PFSK-1 (cell line): ENCODE results near the gene S1PR4.

Experiments used
- FOXP2 ChIP-seq: optimal IDR thresholded peaks from 2 replicates; pipeline ENCODE3; 2011; ENCODE audit warnings: borderline replicate concordance, control low read depth, inconsistent platforms; ENCODE audit not compliant: insufficient read depth; ENCODE audit errors: extremely low read length, extremely low read depth
- POLR2AphosphoS5 ChIP-seq: IDR thresholded peaks from 2 replicates; pipeline ENCODE4 v1.6.1; 2012; ENCODE audit warnings: low read depth, mild to moderate bottlenecking, control low read depth, low read length, moderate library complexity
- SIN3A ChIP-seq: IDR thresholded peaks from 2 replicates; pipeline ENCODE4 v1.6.1; 2012; ENCODE audit warnings: mild to moderate bottlenecking, low read length, moderate library complexity, borderline replicate concordance; ENCODE audit not compliant: insufficient read depth
- TAF1 ChIP-seq: IDR thresholded peaks from 2 replicates; pipeline ENCODE4 v1.6.1; 2012; ENCODE audit warnings: low read length, control low read depth, borderline replicate concordance; ENCODE audit not compliant: insufficient read depth
- TF ChIP-seq, protein P1 (sequence below), 2 experiments: IDR thresholded peaks; 2 replicates each; pipeline versions ENCODE4 v1.6.1 to v1.8.0; 2011 to 2012; ENCODE audit warnings: low read depth in 2 of 2, low read length in 2 of 2, control low read depth in 1 of 2, inconsistent platforms in 1 of 2, mild to moderate bottlenecking in 1 of 2, moderate library complexity in 1 of 2; ENCODE audit not compliant: insufficient read depth in 1 of 2

The S1PR4 gene

DNA sequence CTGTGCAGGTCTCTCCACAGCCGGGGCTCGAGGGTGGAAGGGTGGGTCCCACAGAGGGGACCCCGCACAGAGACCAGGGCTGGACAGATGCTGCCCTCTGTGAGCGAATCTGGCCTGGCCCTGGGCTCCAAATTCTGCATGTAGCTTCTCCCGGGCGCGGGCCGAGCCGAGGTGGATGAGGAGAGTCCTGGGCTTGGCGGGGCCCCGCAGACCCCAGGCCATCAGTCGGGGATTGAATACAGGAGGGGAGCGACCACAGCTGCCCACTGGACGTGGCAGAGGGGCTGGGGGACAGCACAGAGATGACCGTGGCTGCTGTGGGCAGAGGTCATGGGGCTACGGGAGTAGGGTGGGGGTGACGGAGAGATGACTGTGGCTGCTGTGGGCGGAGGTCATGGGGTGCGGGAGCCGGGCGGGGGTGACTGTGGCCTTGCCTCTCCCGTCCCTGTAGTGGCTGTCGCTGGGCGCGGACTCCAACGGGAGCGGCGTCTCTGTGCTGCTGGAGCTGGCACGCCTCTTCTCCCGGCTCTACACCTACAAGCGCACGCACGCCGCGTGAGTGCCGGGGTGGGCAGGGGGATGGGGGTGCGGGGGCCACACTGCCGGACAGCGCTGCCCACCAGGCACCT, 22.6 kb downstream of the S1PR4 start:
- TF ChIP-seq POLR2AphosphoS5: no peak
- TF ChIP-seq, protein P1, sequence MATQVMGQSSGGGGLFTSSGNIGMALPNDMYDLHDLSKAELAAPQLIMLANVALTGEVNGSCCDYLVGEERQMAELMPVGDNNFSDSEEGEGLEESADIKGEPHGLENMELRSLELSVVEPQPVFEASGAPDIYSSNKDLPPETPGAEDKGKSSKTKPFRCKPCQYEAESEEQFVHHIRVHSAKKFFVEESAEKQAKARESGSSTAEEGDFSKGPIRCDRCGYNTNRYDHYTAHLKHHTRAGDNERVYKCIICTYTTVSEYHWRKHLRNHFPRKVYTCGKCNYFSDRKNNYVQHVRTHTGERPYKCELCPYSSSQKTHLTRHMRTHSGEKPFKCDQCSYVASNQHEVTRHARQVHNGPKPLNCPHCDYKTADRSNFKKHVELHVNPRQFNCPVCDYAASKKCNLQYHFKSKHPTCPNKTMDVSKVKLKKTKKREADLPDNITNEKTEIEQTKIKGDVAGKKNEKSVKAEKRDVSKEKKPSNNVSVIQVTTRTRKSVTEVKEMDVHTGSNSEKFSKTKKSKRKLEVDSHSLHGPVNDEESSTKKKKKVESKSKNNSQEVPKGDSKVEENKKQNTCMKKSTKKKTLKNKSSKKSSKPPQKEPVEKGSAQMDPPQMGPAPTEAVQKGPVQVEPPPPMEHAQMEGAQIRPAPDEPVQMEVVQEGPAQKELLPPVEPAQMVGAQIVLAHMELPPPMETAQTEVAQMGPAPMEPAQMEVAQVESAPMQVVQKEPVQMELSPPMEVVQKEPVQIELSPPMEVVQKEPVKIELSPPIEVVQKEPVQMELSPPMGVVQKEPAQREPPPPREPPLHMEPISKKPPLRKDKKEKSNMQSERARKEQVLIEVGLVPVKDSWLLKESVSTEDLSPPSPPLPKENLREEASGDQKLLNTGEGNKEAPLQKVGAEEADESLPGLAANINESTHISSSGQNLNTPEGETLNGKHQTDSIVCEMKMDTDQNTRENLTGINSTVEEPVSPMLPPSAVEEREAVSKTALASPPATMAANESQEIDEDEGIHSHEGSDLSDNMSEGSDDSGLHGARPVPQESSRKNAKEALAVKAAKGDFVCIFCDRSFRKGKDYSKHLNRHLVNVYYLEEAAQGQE (IDR thresholded peaks at IDR 0.05; ENCODE audit: insufficient read depth in 1 of 2, low read depth in 2 of 2, low read length in 2 of 2): no peak
- no peak for TF ChIP-seq SIN3A
- no peak for TF ChIP-seq FOXP2
- no peak for TF ChIP-seq TAF1

- TF ChIP-seq SIN3A (no peak), TAF1 (no peak), POLR2AphosphoS5 (no peak), FOXP2 (no peak)
- TF ChIP-seq, protein P1 (IDR thresholded peaks at IDR 0.05; ENCODE audit: insufficient read depth in 1 of 2, low read depth in 2 of 2, low read length in 2 of 2): no peak
These were observed 23.3 kb downstream of the S1PR4 start for GRCh38 chr19:3201911-3202310.

GRCh38 chr19:3202346-3202745, 23.8 kb downstream of the S1PR4 start:
- TF ChIP-seq POLR2AphosphoS5: no peak
- no peak for TF ChIP-seq TAF1
- TF ChIP-seq, protein P1 (IDR thresholded peaks at IDR 0.05; ENCODE audit: insufficient read depth in 1 of 2, low read depth in 2 of 2, low read length in 2 of 2): no peak
- no peak for TF ChIP-seq FOXP2
- TF ChIP-seq SIN3A: no peak

DNA sequence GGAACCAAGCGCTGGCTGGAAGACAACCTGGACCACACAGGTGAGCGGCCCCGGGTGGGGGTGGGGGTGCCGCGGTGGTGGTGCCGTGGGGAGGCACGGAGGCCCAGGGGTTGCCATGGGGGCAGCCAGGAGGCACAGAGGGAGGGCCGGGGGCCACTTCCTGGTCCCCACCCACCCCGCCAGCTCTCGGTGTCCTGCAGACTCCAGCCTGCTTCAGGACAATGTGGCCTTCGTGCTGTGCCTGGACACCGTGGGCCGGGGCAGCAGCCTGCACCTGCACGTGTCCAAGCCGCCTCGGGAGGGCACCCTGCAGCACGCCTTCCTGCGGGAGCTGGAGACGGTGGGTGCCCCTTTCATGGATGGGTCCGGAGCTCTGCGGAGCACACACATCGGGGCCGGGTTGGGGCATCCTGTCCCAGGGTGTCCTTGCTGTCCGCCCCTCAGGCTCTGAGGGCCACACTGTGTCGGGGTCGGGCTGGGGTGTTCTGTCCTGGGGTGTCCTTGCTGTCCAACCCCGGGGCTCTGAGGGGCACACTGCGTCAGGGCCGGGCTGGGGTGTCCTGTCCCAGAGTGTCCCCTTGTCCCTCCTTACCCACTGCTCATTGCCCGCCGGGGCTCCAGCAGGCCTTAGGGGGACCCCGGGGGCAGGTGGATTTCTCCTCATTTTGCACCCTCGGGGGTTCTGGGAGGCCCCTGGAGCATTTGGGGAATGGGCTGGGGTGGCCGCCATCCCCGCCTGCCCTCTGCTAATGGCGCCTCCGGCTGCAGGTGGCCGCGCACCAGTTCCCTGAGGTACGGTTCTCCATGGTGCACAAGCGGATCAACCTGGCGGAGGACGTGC, 25.5 kb downstream of the S1PR4 start:
- no peak for TF ChIP-seq TAF1
- TF ChIP-seq SIN3A: no peak
- TF ChIP-seq POLR2AphosphoS5: no peak
- TF ChIP-seq, protein P1 (IDR thresholded peaks at IDR 0.05; ENCODE audit: insufficient read depth in 1 of 2, low read depth in 2 of 2, low read length in 2 of 2): no peak
- no peak for TF ChIP-seq FOXP2
